Vagina (tissue), 2 donors: ENCODE results near the gene ZNF593OS.

Experiments used
- POLR2A ChIP-seq, 2 donors: fragments of 450-650 bp; IDR thresholded peaks; one replicate each; pipeline ENCODE4 v1.6.1; 2017; ENCODE audit warnings: antibody characterized with exemption in 2 of 2, mild to moderate bottlenecking in 2 of 2, moderate library complexity in 2 of 2
- TF ChIP-seq, protein P1 (sequence below), 3 experiments: fragments of 450-650 bp in 2 of 3; fragments of 200-600 bp in 1 of 3; sonication (generic) in 1 of 3; IDR thresholded peaks; one replicate each; pipeline ENCODE4 v1.5.1; 2017 to 2019; ENCODE audit warnings: antibody characterized with exemption in 3 of 3, mild to moderate bottlenecking in 2 of 3, moderate library complexity in 2 of 3

DNA sequence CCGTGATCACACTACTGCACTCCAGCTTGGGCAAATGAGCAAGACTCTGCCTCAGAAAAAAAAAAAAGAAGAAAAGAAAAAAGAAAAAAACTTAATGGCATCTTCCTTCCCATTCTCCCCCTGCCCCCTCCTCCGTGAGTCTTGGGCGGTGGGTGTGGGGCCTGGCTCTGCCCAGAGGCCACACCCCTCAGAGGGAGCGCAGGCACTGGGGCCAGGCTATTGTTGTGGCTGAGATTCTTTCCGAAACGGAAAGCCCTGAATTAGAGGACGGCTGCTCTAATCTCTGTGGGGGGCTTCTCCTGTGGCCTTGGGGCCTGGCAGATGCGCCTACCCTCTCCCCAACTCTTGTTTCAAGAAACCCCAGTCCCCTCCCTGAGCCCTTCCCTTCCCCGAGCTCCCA, 16.9 kb downstream of the ZNF593OS start:
- TF ChIP-seq, protein P1, sequence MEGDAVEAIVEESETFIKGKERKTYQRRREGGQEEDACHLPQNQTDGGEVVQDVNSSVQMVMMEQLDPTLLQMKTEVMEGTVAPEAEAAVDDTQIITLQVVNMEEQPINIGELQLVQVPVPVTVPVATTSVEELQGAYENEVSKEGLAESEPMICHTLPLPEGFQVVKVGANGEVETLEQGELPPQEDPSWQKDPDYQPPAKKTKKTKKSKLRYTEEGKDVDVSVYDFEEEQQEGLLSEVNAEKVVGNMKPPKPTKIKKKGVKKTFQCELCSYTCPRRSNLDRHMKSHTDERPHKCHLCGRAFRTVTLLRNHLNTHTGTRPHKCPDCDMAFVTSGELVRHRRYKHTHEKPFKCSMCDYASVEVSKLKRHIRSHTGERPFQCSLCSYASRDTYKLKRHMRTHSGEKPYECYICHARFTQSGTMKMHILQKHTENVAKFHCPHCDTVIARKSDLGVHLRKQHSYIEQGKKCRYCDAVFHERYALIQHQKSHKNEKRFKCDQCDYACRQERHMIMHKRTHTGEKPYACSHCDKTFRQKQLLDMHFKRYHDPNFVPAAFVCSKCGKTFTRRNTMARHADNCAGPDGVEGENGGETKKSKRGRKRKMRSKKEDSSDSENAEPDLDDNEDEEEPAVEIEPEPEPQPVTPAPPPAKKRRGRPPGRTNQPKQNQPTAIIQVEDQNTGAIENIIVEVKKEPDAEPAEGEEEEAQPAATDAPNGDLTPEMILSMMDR (IDR thresholded peaks at IDR 0.05) = no peak
- TF ChIP-seq POLR2A (IDR thresholded peaks at IDR 0.05) = no peak
